Mesendoderm (in vitro differentiated cells): ENCODE data around the gene GRHL3.

ENCODE experiments used
- DNase-seq: peaks from one replicate; pipeline ENCODE4 v3.0.0; 2013
- H2AK5ac ChIP-seq: 2 replicates; pipeline ENCODE4 v1.6.1; 2013; ENCODE audit warnings: low read length, inconsistent platforms
- H2BK120ac ChIP-seq: 2 replicates; pipeline ENCODE4 v1.6.1; 2013; ENCODE audit warnings: low read depth, mild to moderate bottlenecking, low read length, moderate library complexity, mixed read lengths
- H2BK15ac ChIP-seq: replicated peaks from 2 replicates; pipeline ENCODE4 v1.6.1; 2013; ENCODE audit warnings: low read depth, mild to moderate bottlenecking, moderate library complexity
- H2BK5ac ChIP-seq: 2 replicates; pipeline ENCODE4 v1.6.1; 2013; ENCODE audit warnings: low read length, inconsistent platforms
- H3K18ac ChIP-seq: 2 replicates; pipeline ENCODE4 v1.6.1; 2013; ENCODE audit warnings: mild to moderate bottlenecking, low read length, mixed read lengths
- H3K23ac ChIP-seq: one replicate; pipeline ENCODE4 v1.6.1; 2013; ENCODE audit warnings: low read length
- H3K27ac ChIP-seq: 2 replicates; pipeline ENCODE4 v1.5.1; 2013; ENCODE audit warnings: low read depth, mild to moderate bottlenecking, inconsistent platforms, low read length, moderate library complexity
- H3K27me3 ChIP-seq: 2 replicates; pipeline ENCODE4 v1.6.1; 2013; ENCODE audit warnings: low read length, control low read depth, mild to moderate bottlenecking, inconsistent platforms; ENCODE audit not compliant: insufficient read depth, poor library complexity
- H3K36me3 ChIP-seq: 2 replicates; pipeline ENCODE4 v1.6.1; 2013; ENCODE audit warnings: low read length, inconsistent platforms; ENCODE audit not compliant: control insufficient read depth, insufficient read depth
- H3K4ac ChIP-seq: one replicate; pipeline ENCODE4 v1.6.1; 2013; ENCODE audit warnings: low read depth, mild to moderate bottlenecking, low read length, moderate library complexity
- H3K4me1 ChIP-seq: 2 replicates; pipeline ENCODE4 v1.6.1; 2013; ENCODE audit warnings: low read depth, low read length, inconsistent platforms; ENCODE audit not compliant: control insufficient read depth
- H3K4me2 ChIP-seq: 2 replicates; pipeline ENCODE4 v1.6.1; 2013; ENCODE audit warnings: low read length
- H3K4me3 ChIP-seq: 2 replicates; pipeline ENCODE4 v1.5.1; 2013; ENCODE audit warnings: mild to moderate bottlenecking, low read length
- H3K56ac ChIP-seq: one replicate; pipeline ENCODE4 v1.6.1; 2013; ENCODE audit warnings: low read length
- H3K79me1 ChIP-seq: 2 replicates; pipeline ENCODE4 v1.6.1; 2013; ENCODE audit warnings: low read length, inconsistent platforms
- H3K79me2 ChIP-seq: 2 replicates; pipeline ENCODE4 v1.6.1; 2013; ENCODE audit warnings: mild to moderate bottlenecking, low read length; ENCODE audit not compliant: control insufficient read depth, insufficient read depth
- H3K9ac ChIP-seq: 2 replicates; pipeline ENCODE4 v1.6.1; 2013; ENCODE audit warnings: low read length, inconsistent platforms
- H4K5ac ChIP-seq: one replicate; pipeline ENCODE4 v1.6.1; 2013; ENCODE audit warnings: low read length
- H4K8ac ChIP-seq: one replicate; pipeline ENCODE4 v1.6.1; 2013; ENCODE audit warnings: low read depth, mild to moderate bottlenecking, control low read depth, low read length, moderate library complexity
- WGBS: extraction: QIAGEN DNeasy Blood & Tissue Kit; methylation state at CpG from one replicate; pipeline ENCODE4 v1.1.7; 2013; ENCODE audit warnings: low lambda C conversion rate, missing lambda C conversion rate; ENCODE audit not compliant: insufficient coverage; ENCODE audit errors: extremely low coverage; 5-methylcytosine and 5-hydroxymethylcytosine counted together

GRHL3 gene

GRCh38 chr1:24323281-24323680 lies 4.1 kb downstream of the GRHL3 start:
- DNase-seq, result no peak
- H3K4me1 ChIP-seq, result peaks cover 13% of the 10 kb centered on the region
- H3K23ac ChIP-seq, result peak overlapping the region; percentile 56
- no CpG with 5 or more reads among the region's 2 CpGs for WGBS
- H4K8ac ChIP-seq, result no peak overlapping the region
- no peaks in the 10 kb centered on the region for H3K36me3 ChIP-seq
- no peaks in the 10 kb centered on the region for H3K79me2 ChIP-seq
- no peak overlapping the region for H3K9ac ChIP-seq
- no peak overlapping the region for H3K4ac ChIP-seq
- H3K18ac ChIP-seq, result no peak overlapping the region
- no peak overlapping the region for H2BK15ac ChIP-seq
- no peak overlapping the region for H4K5ac ChIP-seq
- H3K27me3 ChIP-seq, result no peaks in the 10 kb centered on the region
- H2BK5ac ChIP-seq, result no peak overlapping the region
- peak overlapping the region; percentile 54 for H2AK5ac ChIP-seq
- no peak overlapping the region for H3K27ac ChIP-seq
- H3K4me3 ChIP-seq, result no peak overlapping the region
- no peaks in the 10 kb centered on the region for H3K79me1 ChIP-seq
- no peak overlapping the region for H2BK120ac ChIP-seq
- peak overlapping the region; percentile 62 for H3K56ac ChIP-seq
- H3K4me2 ChIP-seq, result no peak overlapping the region

- Histone ChIP-seq H2BK120ac (no peak overlapping the region), H3K4me1 (peaks cover 12% of the 10 kb centered on the region), H3K18ac (no peak overlapping the region), H3K23ac (no peak overlapping the region), H2BK15ac (no peak overlapping the region), H4K8ac (no peak overlapping the region), H3K27me3 (no peaks in the 10 kb centered on the region), H3K4ac (no peak overlapping the region), H3K4me2 (no peak overlapping the region), H3K4me3 (no peak overlapping the region), H3K9ac (no peak overlapping the region), H4K5ac (no peak overlapping the region), H3K27ac (no peak overlapping the region), H3K79me2 (no peaks in the 10 kb centered on the region), H3K79me1 (no peaks in the 10 kb centered on the region), H2BK5ac (no peak overlapping the region), H3K56ac (no peak overlapping the region), H2AK5ac (no peak overlapping the region), H3K36me3 (no peaks in the 10 kb centered on the region)
- no CpG with 5 or more reads among the region's 6 CpGs for WGBS
- DNase-seq, result no peak
Measured at GRCh38 chr1:24324903-24325302, 5.7 kb downstream of the GRHL3 start.

- Histone ChIP-seq H3K4me1 (peaks cover 9% of the 10 kb centered on the region), H3K27me3 (no peaks in the 10 kb centered on the region), H3K4me2 (no peak overlapping the region), H4K8ac (no peak overlapping the region), H2BK15ac (no peak overlapping the region), H3K18ac (no peak overlapping the region), H2AK5ac (no peak overlapping the region), H2BK5ac (no peak overlapping the region), H3K23ac (no peak overlapping the region), H3K4me3 (no peak overlapping the region), H3K9ac (no peak overlapping the region), H3K27ac (no peak overlapping the region), H3K36me3 (no peaks in the 10 kb centered on the region), H4K5ac (no peak overlapping the region), H2BK120ac (no peak overlapping the region), H3K4ac (no peak overlapping the region), H3K56ac (no peak overlapping the region), H3K79me1 (no peaks in the 10 kb centered on the region), H3K79me2 (no peaks in the 10 kb centered on the region)
- DNase-seq, result no peak
- WGBS, result no CpG with 5 or more reads among the region's 7 CpGs
Measured at GRCh38 chr1:24325587-24326449, 6.7 kb downstream of the GRHL3 start.

- no peak overlapping the region for H2BK120ac ChIP-seq
- no peaks in the 10 kb centered on the region for H3K79me1 ChIP-seq
- no peak overlapping the region for H2BK5ac ChIP-seq
- no peak overlapping the region for H2AK5ac ChIP-seq
- no peak overlapping the region for H3K4me3 ChIP-seq
- H3K4me1 ChIP-seq, result peaks cover 5% of the 10 kb centered on the region
- DNase-seq, result no peak
- H2BK15ac ChIP-seq, result no peak overlapping the region
- no peak overlapping the region for H3K4ac ChIP-seq
- no peak overlapping the region for H4K5ac ChIP-seq
- no peak overlapping the region for H3K56ac ChIP-seq
- no peak overlapping the region for H3K4me2 ChIP-seq
- H3K36me3 ChIP-seq, result no peaks in the 10 kb centered on the region
- H3K27me3 ChIP-seq, result no peaks in the 10 kb centered on the region
- no peak overlapping the region for H3K9ac ChIP-seq
- no peaks in the 10 kb centered on the region for H3K79me2 ChIP-seq
- H3K18ac ChIP-seq, result no peak overlapping the region
- no peak overlapping the region for H3K27ac ChIP-seq
- H4K8ac ChIP-seq, result no peak overlapping the region
- H3K23ac ChIP-seq, result no peak overlapping the region
Measured at GRCh38 chr1:24327486-24327885, 8.3 kb downstream of the GRHL3 start.

GRCh38 chr1:24327891-24328290 lies 8.7 kb downstream of the GRHL3 start:
- no peak overlapping the region for H2AK5ac ChIP-seq
- H3K56ac ChIP-seq, result no peak overlapping the region
- WGBS, result no CpG with 5 or more reads among the region's 2 CpGs
- H3K4me2 ChIP-seq, result no peak overlapping the region
- no peak overlapping the region for H3K4ac ChIP-seq
- no peaks in the 10 kb centered on the region for H3K36me3 ChIP-seq
- no peak overlapping the region for H3K23ac ChIP-seq
- no peak overlapping the region for H3K27ac ChIP-seq
- no peaks in the 10 kb centered on the region for H3K79me1 ChIP-seq
- H2BK15ac ChIP-seq, result no peak overlapping the region
- no peak overlapping the region for H3K18ac ChIP-seq
- H2BK120ac ChIP-seq, result no peak overlapping the region
- peaks cover 5% of the 10 kb centered on the region for H3K4me1 ChIP-seq
- no peak overlapping the region for H2BK5ac ChIP-seq
- H3K4me3 ChIP-seq, result no peak overlapping the region
- DNase-seq, result no peak
- no peak overlapping the region for H3K9ac ChIP-seq
- H4K5ac ChIP-seq, result no peak overlapping the region
- no peaks in the 10 kb centered on the region for H3K27me3 ChIP-seq
- H4K8ac ChIP-seq, result no peak overlapping the region
- no peaks in the 10 kb centered on the region for H3K79me2 ChIP-seq

- no CpG with 5 or more reads among the region's 9 CpGs for WGBS
- H3K79me2 ChIP-seq, result no peaks in the 10 kb centered on the region
- no peak overlapping the region for H3K4me2 ChIP-seq
- no peaks in the 10 kb centered on the region for H3K79me1 ChIP-seq
- H3K23ac ChIP-seq, result no peak overlapping the region
- no peak overlapping the region for H3K56ac ChIP-seq
- no peak overlapping the region for H3K27ac ChIP-seq
- H3K36me3 ChIP-seq, result no peaks in the 10 kb centered on the region
- H3K9ac ChIP-seq, result no peak overlapping the region
- no peak overlapping the region for H2BK5ac ChIP-seq
- H3K18ac ChIP-seq, result no peak overlapping the region
- DNase-seq, result no peak
- no peak overlapping the region for H4K8ac ChIP-seq
- no peak overlapping the region for H2BK120ac ChIP-seq
- no peak overlapping the region for H3K4ac ChIP-seq
- no peak overlapping the region for H2BK15ac ChIP-seq
- no peak overlapping the region for H2AK5ac ChIP-seq
- peaks cover 1% of the 10 kb centered on the region for H3K4me1 ChIP-seq
- no peaks in the 10 kb centered on the region for H3K27me3 ChIP-seq
- H4K5ac ChIP-seq, result no peak overlapping the region
- no peak overlapping the region for H3K4me3 ChIP-seq
Measured at GRCh38 chr1:24329331-24329730, 10.2 kb downstream of the GRHL3 start.
